Middle frontal gyrus (tissue), 1 donor: ENCODE measurements around the gene TRERF1.
"Not testable (repeated sequence)": the region's sequence is repeated elsewhere in the genome, so short reads cannot be mapped to it uniquely, and the experiment has no call there.

Source experiments
- DNase-seq: peaks from one replicate; pipeline ENCODE4 v3.0.0-alpha.2; 2015; ENCODE audit warnings: low spot score; ENCODE audit errors: extremely low spot score

TRERF1 gene

GRCh38 chr6:42451333-42452170 is at the start of gene TRERF1:
Gene TRERF1 (minus strand): TSS chr6:42451926. CDS start chr6:42269590, 182,336 bp downstream.
- no peak for DNase-seq

GRCh38 chr6:42498473-42499128 is 46.9 kb upstream of the TRERF1 start:
- DNase-seq = no peak

- no peak for DNase-seq
Measured at GRCh38 chr6:42493914-42494539, 42.3 kb upstream of the TRERF1 start.

- no peak for DNase-seq
Measured at GRCh38 chr6:42488129-42488528, 36.4 kb upstream of the TRERF1 start.

- DNase-seq = no peak
Measured at GRCh38 chr6:42484261-42484660, 32.5 kb upstream of the TRERF1 start.

GRCh38 chr6:42482174-42482573 is 30.4 kb upstream of the TRERF1 start:
- DNase-seq = no peak

- DNase-seq = no peak
Measured at GRCh38 chr6:42471714-42472113, 20.0 kb upstream of the TRERF1 start.

GRCh38 chr6:42471142-42471541 is 19.4 kb upstream of the TRERF1 start:
- DNase-seq = no peak

- no peak for DNase-seq
Measured at GRCh38 chr6:42468273-42468672, 16.5 kb upstream of the TRERF1 start.

- DNase-seq = no peak
Measured at GRCh38 chr6:42467651-42468050, 15.9 kb upstream of the TRERF1 start.

- not testable (repeated sequence) for DNase-seq
Measured at GRCh38 chr6:42466470-42466869, 14.7 kb upstream of the TRERF1 start.

GRCh38 chr6:42462474-42462972 is 10.8 kb upstream of the TRERF1 start:
- no peak for DNase-seq

GRCh38 chr6:42460883-42461282 is 9.2 kb upstream of the TRERF1 start:
- no peak for DNase-seq

- DNase-seq = no peak
Measured at GRCh38 chr6:42459888-42460287, 8.2 kb upstream of the TRERF1 start.

- DNase-seq = no peak
Measured at GRCh38 chr6:42454428-42454791, 2.7 kb upstream of the TRERF1 start.

- DNase-seq = no peak
Measured at GRCh38 chr6:42453654-42454427, 2.1 kb upstream of the TRERF1 start.

- DNase-seq = no peak
Measured at GRCh38 chr6:42453031-42453653, 1.4 kb upstream of the TRERF1 start.

GRCh38 chr6:42452171-42453030 is 675 bp upstream of the TRERF1 start:
- no peak for DNase-seq

GRCh38 chr6:42450477-42451332 is 1.0 kb downstream of the TRERF1 start:
- DNase-seq = no peak
